Measurements from ENCODE around the gene TRIM47. TPM values are rescaled to one million over a fixed set of nuclear protein-coding genes. Genes with fewer than 3 reads are reported as not detected.
A peak's percentile ranks its signal among the peaks of the same experiment; 100 is the strongest.

TRIM47 gene
- total and polyA plus RNA-seq, 2 of the 13 experiments (the other 11 are each of a cell fraction or from before 2014, with no cell fraction given), result 33.5 to 82.0 TPM

DNA sequence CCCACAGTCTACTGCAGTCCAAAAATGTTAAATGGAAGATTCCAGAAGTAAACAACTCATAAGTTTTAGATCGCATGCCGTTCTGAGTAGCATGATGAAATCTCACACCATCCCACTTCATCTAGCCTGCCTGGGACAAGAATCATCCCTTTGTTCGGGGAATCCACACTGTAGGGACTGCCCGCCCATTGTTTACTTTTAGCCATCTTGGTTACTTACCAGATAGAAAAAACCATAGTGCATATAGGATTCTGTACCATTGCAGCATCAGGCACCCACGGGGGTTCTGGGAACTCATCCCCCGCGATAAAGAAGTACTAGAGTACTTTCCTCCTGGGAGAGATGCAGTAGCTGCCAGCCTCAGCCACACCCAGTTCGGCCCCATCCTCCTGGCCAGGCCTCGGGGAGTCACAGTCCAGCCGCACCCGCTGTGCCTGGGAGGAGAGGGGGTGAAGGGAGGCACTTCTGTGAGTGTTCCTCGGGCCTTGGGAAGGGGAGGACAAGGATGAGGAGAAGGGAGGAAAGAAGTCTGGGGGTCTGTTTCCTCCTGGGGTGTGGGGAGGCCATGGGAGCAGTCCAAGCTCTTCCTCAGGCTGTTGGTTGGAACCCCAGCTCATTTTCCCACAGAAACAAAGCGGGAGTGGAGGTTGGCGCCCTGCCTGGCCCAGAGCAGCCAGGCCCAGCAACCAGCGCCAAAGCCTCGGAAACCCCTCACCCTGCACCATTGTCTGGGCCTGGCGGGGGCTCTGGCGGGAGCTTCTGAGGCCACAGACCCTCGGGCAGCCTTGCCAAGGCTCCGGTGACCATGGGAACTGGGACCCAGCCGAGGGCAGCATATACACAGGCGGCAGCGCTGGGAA is 8.9 kb downstream of the TRIM47 start (continued):
- TF ChIP-seq TRAFD1 (CRISPR knock-in tag; IDR thresholded peaks at IDR 0.05; ENCODE audit: borderline replicate concordance) (no peak), ZNF543 (CRISPR knock-in tag; IDR thresholded peaks at IDR 0.05) (no peak; the same call in 1 of the 2 replicates), HDAC1 (CRISPR knock-in tag; IDR thresholded peaks at IDR 0.05) (no peak; the same call in 1 of the 2 replicates), HOXD1 (CRISPR knock-in tag; IDR thresholded peaks at IDR 0.05) (no peak), TCF7L2 (IDR thresholded peaks at IDR 0.05; ENCODE audit: low read depth, low read length) (no peak), AHR (CRISPR knock-in tag; IDR thresholded peaks at IDR 0.05) (0 out of 2 replicates have a peak, but pooled peaks have one; percentile 14), HMG20A (CRISPR knock-in tag; IDR thresholded peaks at IDR 0.05; ENCODE audit: borderline replicate concordance) (peak; percentile 65), NFAT5 (CRISPR knock-in tag; IDR thresholded peaks at IDR 0.05) (no peak), ZNF879 (CRISPR knock-in tag; IDR thresholded peaks at IDR 0.05) (no peak), MZF1 (CRISPR knock-in tag; IDR thresholded peaks at IDR 0.05; ENCODE audit: borderline replicate concordance) (no peak), CBX2 (IDR thresholded peaks at IDR 0.05; ENCODE audit: low read depth, low read length) (no peak), CBX2 (CRISPR knock-in tag; IDR thresholded peaks at IDR 0.05; ENCODE audit: low read depth) (no peak), MAFG (CRISPR knock-in tag; IDR thresholded peaks at IDR 0.05) (no peak), IRX3 (CRISPR knock-in tag; IDR thresholded peaks at IDR 0.05; ENCODE audit: borderline replicate concordance, low read depth) (no peak), NFYB (CRISPR knock-in tag; IDR thresholded peaks at IDR 0.05) (peak; percentile 8; the same call in 1 of the 2 replicates), FOXM1 (CRISPR knock-in tag; IDR thresholded peaks at IDR 0.05) (no peak), ZNF281 (CRISPR knock-in tag; IDR thresholded peaks at IDR 0.05; ENCODE audit: borderline replicate concordance) (peak; percentile 37; the same call in 1 of the 2 replicates), ZNF431 (CRISPR knock-in tag; IDR thresholded peaks at IDR 0.05; ENCODE audit: borderline replicate concordance, low read depth) (no peak), ZNF124 (CRISPR knock-in tag; IDR thresholded peaks at IDR 0.05) (peak; percentile 62)

Measured in HepG2 (cell line).